GM12878 (cell line): ENCODE measurements around the gene BRD2. TPM values are rescaled to one million over a fixed set of nuclear protein-coding genes. Genes with fewer than 3 reads are reported as not detected.
A peak's percentile ranks its signal among the peaks of the same experiment; 100 is the strongest.

ENCODE experiments used
- ESRRA ChIP-seq: IDR thresholded peaks from 2 replicates; pipeline ENCODE4 v1.6.1; 2012; ENCODE audit warnings: mild to moderate bottlenecking, low read length, improper control_type of control experiment
- EZH2 ChIP-seq: IDR thresholded peaks from 2 replicates; pipeline ENCODE4 v1.6.1; 2012; ENCODE audit warnings: low read depth, mild to moderate bottlenecking, control low read depth, inconsistent platforms, low read length, borderline replicate concordance; ENCODE audit not compliant: control insufficient read depth
- FOXM1 ChIP-seq: IDR thresholded peaks from 2 replicates; pipeline ENCODE4 v1.6.1; 2012; ENCODE audit warnings: low read depth, mild to moderate bottlenecking, inconsistent platforms, low read length, moderate library complexity
- GABPA ChIP-seq: IDR thresholded peaks from 2 replicates; pipeline ENCODE4 v1.6.1; 2014; ENCODE audit warnings: antibody characterized with exemption, low read depth, mild to moderate bottlenecking, inconsistent platforms
- HDGF ChIP-seq: fragments of 450-650 bp; IDR thresholded peaks from 2 replicates; pipeline ENCODE4 v1.6.1; 2016; ENCODE audit warnings: antibody characterized with exemption
- IKZF1 ChIP-seq: fragments of 450-650 bp; conservative IDR thresholded peaks from 2 replicates; pipeline ENCODE4 v1.6.1; 2017; ENCODE audit warnings: antibody characterized with exemption, mild to moderate bottlenecking
- KLF5 ChIP-seq: fragments of 450-650 bp; IDR thresholded peaks from 2 replicates; pipeline ENCODE4 v1.6.1; 2014; ENCODE audit warnings: mild to moderate bottlenecking; ENCODE audit not compliant: partially characterized antibody
- MEF2A ChIP-seq: IDR thresholded peaks from 2 replicates; pipeline ENCODE4 v1.6.1; 2011; ENCODE audit warnings: low read depth, mild to moderate bottlenecking, low read length, moderate library complexity; ENCODE audit not compliant: insufficient read depth
- MTA2 ChIP-seq: fragments of 450-650 bp; IDR thresholded peaks from 2 replicates; pipeline ENCODE4 v1.6.1; 2016; ENCODE audit warnings: low read depth, mild to moderate bottlenecking, moderate library complexity
- PML ChIP-seq: IDR thresholded peaks from 2 replicates; pipeline ENCODE4 v1.6.1; 2012; ENCODE audit warnings: low read length, inconsistent platforms
- SMARCA5 ChIP-seq: fragments of 450-650 bp; IDR thresholded peaks from 2 replicates; pipeline ENCODE4 v1.6.1; 2017; ENCODE audit warnings: mild to moderate bottlenecking
- TCF12 ChIP-seq: IDR thresholded peaks from 2 replicates; pipeline ENCODE4 v1.6.1; 2011; ENCODE audit warnings: low read depth, mild to moderate bottlenecking, low read length
- polyA plus RNA-seq, 11 experiments: library from polyadenylated mRNA; depleted of rRNA in 4 of 11; unstranded in 6 of 11; stranded (reverse) in 5 of 11; fragments of >200 nt; fragmentation: Nextera tagmentation in 4 of 11; fragmentation: Illumina TruSeq in 1 of 11; extraction: Ambion mirVana in 4 of 11; extraction: Trizol in 1 of 11; gene quantifications; 1 replicate in 1 of 11; 2 replicates in 10 of 11; pipeline versions ENCODE4 v1.2.1 to v1.2.3, GENCODE V29; 2011 to 2016; ENCODE audit warnings: inconsistent platforms in 2 of 11, missing spikeins in 2 of 11, low read depth in 1 of 11
- total RNA-seq, 4 experiments: library from RNA; depleted of rRNA in 3 of 4; stranded (reverse); fragments of >200 nt in 3 of 4; fragmentation: Illumina TruSeq in 1 of 4; extraction: Trizol in 1 of 4; gene quantifications; 2 replicates each; pipeline versions ENCODE4 v1.2.1 to v1.2.3, GENCODE V29; 2013 to 2021
- TF ChIP-seq, protein P1 (sequence below): fragments of 450-650 bp; IDR thresholded peaks from 2 replicates; pipeline ENCODE4 v1.6.1; 2017; ENCODE audit warnings: low read depth, mild to moderate bottlenecking, moderate library complexity
- TF ChIP-seq, protein P2 (sequence below): IDR thresholded peaks from 2 replicates; pipeline ENCODE4 v1.6.1; 2011; ENCODE audit warnings: low read depth, mild to moderate bottlenecking, low read length, moderate library complexity, borderline replicate concordance; ENCODE audit errors: extremely low read depth
- TF ChIP-seq, protein P3 (sequence below): fragments of 450-650 bp; IDR thresholded peaks from 2 replicates; pipeline ENCODE4 v1.6.1; 2017; ENCODE audit warnings: mild to moderate bottlenecking, moderate library complexity
- TF ChIP-seq, protein P4 (sequence below): IDR thresholded peaks from 2 replicates; pipeline ENCODE4 v1.6.1; 2012; ENCODE audit warnings: low read length, inconsistent platforms
- TF ChIP-seq, protein P5 (sequence below): fragments of 450-650 bp; IDR thresholded peaks from 2 replicates; pipeline ENCODE4 v1.6.1; 2016; ENCODE audit warnings: mild to moderate bottlenecking, moderate library complexity, borderline replicate concordance

Gene BRD2
- total and polyA plus RNA-seq, 10 of the 15 experiments (the other 5 are each of a cell fraction or from before 2014, with no cell fraction given) = 32.2 to 239 (median 139) TPM

DNA sequence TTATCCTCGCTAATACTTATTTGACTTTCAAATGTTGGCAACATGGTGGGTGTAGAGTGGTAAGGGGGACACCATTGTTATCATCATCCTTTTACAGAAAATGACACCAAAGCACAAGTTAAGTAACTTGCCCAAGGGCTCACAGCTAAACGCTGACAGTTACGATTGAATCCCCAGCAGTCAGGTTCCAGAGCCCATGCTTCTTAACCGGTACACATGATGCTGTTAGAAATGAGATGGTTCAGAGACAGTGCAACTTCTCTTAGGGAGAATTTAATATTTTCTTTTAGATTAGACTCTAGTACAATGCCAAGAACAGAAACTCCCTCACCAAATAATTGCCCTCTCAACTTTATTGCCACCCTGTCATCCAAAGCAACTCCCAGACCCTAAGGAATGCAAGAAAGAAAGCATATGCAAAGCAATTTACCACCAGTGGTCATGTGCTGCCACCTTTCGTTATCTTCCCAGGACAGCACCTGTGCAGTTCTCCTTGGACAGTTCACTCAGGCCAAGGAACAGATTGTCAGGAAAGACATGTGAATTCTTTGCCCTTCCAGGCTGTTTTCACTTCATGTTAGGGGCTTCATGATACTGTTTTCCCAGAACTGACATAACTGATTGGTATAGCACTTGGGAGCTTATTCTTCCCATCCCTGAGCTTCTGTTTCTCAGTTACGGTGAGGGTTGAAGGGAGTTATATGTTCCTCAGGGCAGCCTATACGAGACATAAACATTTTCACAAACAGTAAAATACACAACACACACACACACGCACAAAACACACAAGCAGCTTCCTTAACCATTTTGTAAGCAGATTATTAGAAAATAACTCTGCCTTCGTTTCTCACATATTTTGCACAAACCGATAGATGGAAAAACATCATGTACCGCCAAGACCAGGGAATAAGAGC, 20.6 kb upstream of the BRD2 start (continued):
- TF ChIP-seq FOXM1 = no peak; the same call in 1 of the 2 replicates
- TF ChIP-seq, protein P1, sequence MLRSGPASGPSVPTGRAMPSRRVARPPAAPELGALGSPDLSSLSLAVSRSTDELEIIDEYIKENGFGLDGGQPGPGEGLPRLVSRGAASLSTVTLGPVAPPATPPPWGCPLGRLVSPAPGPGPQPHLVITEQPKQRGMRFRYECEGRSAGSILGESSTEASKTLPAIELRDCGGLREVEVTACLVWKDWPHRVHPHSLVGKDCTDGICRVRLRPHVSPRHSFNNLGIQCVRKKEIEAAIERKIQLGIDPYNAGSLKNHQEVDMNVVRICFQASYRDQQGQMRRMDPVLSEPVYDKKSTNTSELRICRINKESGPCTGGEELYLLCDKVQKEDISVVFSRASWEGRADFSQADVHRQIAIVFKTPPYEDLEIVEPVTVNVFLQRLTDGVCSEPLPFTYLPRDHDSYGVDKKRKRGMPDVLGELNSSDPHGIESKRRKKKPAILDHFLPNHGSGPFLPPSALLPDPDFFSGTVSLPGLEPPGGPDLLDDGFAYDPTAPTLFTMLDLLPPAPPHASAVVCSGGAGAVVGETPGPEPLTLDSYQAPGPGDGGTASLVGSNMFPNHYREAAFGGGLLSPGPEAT = peak; percentile 24; the same call in 1 of the 2 replicates
- 0 out of 2 replicates have a peak, but pooled peaks have one; percentile 34 for TF ChIP-seq HDGF
- TF ChIP-seq, protein P2, sequence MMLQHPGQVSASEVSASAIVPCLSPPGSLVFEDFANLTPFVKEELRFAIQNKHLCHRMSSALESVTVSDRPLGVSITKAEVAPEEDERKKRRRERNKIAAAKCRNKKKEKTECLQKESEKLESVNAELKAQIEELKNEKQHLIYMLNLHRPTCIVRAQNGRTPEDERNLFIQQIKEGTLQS = no peak
- no peak for TF ChIP-seq SMARCA5
- TF ChIP-seq PML = no peak
- no peak for TF ChIP-seq KLF5
- TF ChIP-seq, protein P3, sequence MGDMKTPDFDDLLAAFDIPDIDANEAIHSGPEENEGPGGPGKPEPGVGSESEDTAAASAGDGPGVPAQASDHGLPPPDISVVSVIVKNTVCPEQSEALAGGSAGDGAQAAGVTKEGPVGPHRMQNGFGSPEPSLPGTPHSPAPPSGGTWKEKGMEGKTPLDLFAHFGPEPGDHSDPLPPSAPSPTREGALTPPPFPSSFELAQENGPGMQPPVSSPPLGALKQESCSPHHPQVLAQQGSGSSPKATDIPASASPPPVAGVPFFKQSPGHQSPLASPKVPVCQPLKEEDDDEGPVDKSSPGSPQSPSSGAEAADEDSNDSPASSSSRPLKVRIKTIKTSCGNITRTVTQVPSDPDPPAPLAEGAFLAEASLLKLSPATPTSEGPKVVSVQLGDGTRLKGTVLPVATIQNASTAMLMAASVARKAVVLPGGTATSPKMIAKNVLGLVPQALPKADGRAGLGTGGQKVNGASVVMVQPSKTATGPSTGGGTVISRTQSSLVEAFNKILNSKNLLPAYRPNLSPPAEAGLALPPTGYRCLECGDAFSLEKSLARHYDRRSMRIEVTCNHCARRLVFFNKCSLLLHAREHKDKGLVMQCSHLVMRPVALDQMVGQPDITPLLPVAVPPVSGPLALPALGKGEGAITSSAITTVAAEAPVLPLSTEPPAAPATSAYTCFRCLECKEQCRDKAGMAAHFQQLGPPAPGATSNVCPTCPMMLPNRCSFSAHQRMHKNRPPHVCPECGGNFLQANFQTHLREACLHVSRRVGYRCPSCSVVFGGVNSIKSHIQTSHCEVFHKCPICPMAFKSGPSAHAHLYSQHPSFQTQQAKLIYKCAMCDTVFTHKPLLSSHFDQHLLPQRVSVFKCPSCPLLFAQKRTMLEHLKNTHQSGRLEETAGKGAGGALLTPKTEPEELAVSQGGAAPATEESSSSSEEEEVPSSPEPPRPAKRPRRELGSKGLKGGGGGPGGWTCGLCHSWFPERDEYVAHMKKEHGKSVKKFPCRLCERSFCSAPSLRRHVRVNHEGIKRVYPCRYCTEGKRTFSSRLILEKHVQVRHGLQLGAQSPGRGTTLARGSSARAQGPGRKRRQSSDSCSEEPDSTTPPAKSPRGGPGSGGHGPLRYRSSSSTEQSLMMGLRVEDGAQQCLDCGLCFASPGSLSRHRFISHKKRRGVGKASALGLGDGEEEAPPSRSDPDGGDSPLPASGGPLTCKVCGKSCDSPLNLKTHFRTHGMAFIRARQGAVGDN = no peak
- no peak for TF ChIP-seq MTA2
- peak; percentile 54; the same call in 1 of the 2 replicates for TF ChIP-seq IKZF1
- TF ChIP-seq, protein P4, sequence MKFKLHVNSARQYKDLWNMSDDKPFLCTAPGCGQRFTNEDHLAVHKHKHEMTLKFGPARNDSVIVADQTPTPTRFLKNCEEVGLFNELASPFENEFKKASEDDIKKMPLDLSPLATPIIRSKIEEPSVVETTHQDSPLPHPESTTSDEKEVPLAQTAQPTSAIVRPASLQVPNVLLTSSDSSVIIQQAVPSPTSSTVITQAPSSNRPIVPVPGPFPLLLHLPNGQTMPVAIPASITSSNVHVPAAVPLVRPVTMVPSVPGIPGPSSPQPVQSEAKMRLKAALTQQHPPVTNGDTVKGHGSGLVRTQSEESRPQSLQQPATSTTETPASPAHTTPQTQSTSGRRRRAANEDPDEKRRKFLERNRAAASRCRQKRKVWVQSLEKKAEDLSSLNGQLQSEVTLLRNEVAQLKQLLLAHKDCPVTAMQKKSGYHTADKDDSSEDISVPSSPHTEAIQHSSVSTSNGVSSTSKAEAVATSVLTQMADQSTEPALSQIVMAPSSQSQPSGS = peak; percentile 56
- TF ChIP-seq, protein P5, sequence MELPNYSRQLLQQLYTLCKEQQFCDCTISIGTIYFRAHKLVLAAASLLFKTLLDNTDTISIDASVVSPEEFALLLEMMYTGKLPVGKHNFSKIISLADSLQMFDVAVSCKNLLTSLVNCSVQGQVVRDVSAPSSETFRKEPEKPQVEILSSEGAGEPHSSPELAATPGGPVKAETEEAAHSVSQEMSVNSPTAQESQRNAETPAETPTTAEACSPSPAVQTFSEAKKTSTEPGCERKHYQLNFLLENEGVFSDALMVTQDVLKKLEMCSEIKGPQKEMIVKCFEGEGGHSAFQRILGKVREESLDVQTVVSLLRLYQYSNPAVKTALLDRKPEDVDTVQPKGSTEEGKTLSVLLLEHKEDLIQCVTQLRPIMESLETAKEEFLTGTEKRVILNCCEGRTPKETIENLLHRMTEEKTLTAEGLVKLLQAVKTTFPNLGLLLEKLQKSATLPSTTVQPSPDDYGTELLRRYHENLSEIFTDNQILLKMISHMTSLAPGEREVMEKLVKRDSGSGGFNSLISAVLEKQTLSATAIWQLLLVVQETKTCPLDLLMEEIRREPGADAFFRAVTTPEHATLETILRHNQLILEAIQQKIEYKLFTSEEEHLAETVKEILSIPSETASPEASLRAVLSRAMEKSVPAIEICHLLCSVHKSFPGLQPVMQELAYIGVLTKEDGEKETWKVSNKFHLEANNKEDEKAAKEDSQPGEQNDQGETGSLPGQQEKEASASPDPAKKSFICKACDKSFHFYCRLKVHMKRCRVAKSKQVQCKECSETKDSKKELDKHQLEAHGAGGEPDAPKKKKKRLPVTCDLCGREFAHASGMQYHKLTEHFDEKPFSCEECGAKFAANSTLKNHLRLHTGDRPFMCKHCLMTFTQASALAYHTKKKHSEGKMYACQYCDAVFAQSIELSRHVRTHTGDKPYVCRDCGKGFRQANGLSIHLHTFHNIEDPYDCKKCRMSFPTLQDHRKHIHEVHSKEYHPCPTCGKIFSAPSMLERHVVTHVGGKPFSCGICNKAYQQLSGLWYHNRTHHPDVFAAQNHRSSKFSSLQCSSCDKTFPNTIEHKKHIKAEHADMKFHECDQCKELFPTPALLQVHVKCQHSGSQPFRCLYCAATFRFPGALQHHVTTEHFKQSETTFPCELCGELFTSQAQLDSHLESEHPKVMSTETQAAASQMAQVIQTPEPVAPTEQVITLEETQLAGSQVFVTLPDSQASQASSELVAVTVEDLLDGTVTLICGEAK = 0 out of 2 replicates have a peak, but pooled peaks have one; percentile 56
- no peak for TF ChIP-seq ESRRA
- no peak for TF ChIP-seq MEF2A
- no peak for TF ChIP-seq EZH2
- no peak for TF ChIP-seq GABPA
- no peak for TF ChIP-seq TCF12
